ENCODE measurements around the gene XCR1. TPM values are rescaled to one million over a fixed set of nuclear protein-coding genes. Genes with fewer than 3 reads are reported as not detected.

The XCR1 gene
- total RNA-seq, 1 donor from 2014 or later: 0.70 TPM

DNA sequence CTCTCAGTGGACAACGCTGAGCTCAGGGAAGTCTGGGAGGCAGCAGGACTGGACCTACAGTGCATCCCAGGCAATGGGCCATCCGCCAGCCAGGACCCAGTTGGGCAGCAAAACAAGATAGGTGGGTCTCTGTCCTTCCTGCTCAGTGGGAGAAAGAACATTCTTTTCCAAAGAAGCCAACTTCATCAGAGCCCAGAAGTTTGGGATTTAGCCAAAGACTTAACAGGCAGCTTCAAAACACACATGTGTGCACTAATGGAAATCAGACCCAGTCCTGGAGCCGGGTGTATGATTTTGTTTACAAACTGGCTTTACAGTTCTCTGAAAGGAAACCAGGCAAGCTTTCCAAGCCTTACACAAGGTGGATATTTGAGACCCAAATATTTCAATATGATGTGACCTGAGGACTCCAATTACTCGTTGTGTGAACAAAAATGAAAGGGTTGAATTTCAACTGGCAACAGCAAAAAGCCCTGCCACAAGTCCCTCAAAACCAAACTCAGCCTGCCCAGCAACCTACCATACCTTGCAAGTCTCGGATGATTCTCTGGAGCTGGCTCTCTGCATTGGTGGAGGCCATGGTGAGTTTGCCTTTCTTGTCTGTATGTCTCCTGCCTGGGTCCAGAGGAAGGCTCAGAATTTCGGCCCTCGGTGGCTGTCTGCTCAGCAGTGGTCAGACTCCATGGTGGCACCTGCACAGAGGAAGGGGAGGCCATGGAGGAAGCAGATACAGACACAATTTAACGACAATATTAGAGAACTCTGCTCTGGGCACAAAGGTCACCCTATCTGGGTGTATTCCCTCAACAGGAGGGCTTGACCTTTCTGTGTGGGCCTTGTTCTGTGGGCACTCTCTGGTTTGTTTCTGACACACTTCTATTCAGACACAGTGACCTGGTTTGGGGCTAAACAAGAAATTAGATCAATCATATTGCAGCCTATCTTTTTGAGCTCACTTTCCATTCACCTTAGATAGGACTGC is 42.7 kb downstream of the XCR1 start:
- DNase-seq (ENCODE audit: low spot score): no peak

DNA sequence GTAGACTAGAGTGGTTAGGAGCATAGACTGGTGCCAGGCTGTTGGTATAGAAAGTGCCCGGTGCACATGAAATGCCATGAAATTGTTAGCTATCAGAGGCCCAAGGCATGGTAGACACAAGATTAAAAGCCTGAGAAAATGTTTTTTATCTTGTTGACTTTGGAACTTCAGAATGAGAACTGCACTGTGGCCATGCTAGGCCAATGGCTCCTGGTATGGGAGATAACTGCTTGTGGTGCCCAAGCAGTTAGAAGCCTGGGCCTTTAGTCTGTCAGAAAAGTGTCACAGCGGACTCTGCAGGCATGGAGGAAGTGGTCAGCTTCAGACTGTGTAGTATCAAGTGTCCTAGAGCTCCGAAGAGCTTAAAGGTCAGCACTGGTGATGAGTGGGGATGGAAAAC is 43.5 kb downstream of the XCR1 start:
- no peak for DNase-seq (ENCODE audit: low spot score)

DNA sequence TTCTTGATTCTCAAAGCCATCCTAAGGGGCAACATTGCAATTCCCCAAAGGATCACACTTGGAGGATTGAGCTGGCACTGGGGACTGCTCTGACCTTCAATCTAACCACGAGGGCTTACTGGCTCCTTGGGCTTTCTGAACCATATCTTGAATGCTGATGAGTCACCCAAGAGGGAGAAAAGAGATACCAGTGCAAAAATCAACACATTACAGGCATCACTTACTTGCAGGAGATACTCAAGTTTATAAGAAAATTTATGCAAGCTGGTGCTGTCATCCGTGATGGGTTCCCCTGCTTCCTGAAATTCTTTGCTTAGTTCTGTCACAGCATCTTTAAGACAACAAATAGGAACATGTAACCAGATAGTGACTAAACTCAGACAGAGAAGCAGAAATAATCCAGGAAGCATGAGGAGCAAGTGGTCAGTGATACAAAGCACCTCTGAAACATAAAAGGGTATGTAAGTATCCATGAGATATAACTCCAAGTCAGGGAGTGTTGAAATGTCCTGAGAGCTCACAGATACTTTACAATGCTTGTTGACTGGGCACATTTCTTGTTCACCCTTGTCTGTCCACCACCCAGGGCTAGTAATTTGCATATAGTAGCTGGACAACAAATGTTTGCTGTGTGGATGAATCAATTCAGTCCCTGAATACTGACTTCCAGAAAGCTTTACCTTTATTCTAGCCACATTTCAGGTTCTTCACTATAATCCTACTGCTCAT is 45.8 kb downstream of the XCR1 start:
- no peak for DNase-seq (ENCODE audit: low spot score)

DNA sequence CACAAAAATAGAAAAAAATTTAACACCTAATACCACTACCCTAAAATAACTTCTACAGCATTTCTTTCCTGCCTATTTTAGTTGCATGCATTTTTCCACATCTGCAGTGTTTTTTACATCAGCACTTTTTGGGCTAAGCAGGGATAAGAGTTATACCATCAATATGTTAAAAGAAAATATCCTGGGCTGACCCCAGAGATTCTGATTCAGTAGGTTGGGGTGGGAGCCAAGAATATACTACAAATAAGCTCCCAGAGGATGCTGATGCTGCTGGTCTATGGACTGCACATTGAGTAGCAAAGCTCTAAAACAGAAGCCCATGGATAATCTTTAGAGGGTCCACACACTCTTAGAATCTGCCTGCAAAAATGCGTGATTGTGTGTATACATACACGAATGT is 46.5 kb downstream of the XCR1 start:
- DNase-seq (ENCODE audit: low spot score): no peak

DNA sequence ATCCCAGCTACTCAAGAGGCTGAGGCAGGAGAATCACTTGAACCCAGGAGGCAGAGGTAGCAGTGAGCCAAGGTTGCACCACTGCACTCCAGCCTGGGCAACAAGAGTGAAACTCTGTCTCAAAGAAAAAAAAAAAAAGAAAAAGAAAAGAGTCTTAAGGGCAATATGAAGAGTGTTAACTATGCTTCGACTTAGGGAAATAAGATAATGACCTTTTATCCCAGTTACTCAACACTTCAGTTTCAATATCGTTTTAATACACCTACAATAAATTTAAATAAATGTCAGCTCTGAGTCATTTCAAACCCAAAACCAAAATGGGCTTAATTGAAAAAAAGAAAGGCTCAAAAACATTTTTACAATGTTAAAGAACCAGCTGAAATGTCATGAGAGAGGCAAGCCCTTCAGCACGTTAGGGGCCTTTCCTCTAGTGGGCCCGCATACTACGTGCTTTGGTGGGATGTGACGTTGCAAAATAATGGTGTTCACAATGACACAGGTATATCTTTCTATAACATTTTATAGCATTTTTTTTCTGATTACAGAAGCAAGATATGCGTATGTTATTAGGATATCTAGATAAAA is 47.0 kb downstream of the XCR1 start:
- no peak for DNase-seq (ENCODE audit: low spot score)

DNA sequence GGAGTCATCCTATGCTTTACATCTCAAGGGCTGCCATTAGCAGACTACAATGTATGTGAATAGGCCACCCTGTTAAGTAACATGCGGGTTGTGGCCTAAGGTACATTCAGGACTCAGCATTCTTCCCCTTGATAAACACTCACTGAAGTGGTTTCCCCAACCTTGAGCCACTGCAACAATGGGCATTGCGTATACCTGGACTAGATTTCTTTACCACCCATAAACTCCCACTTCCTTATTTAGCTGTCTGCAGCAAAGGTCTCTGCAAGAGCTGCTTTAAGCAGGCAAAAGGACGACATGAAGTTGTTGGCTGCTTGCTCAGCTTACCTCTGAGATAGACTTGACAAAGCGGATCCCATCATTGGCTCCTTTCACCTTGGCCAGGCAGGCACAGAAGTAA is 47.9 kb downstream of the XCR1 start:
- no peak for DNase-seq (ENCODE audit: low spot score)

DNA sequence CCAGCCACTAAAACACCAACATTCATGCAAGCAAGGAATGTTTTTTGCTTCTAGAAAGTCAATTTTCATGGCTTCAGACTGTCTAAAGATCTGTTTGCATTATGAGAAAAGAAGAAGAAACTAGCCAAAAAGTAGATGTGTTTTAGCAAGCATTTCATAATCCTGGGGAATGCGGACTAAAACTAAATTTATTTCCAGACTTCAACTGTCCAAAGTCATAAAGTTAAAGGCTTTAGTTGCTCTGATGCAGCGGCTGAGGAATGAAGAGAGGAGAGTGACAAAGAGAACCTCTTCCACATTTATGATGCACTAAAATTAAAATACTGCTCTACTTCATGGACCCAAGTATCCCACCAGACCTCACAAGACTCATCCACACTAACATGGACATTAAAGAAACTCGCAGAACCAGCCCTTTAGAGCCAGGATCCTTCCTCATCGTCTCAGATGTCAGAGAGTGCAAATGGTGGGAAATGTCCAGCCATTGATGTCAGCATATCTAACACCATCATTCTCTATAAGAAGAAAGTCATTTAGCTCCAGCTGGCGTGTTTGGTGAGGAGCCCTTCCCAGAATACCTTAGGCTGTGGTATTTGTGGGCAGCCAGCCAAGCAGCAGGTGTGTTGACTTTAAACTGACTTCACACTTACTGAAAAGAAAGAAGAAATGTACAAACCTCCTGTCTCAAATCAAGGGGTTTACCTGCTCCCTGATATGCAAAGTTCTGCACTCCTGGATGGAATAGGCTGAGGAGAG is 49.1 kb downstream of the XCR1 start:
- DNase-seq (ENCODE audit: low spot score): no peak

DNA sequence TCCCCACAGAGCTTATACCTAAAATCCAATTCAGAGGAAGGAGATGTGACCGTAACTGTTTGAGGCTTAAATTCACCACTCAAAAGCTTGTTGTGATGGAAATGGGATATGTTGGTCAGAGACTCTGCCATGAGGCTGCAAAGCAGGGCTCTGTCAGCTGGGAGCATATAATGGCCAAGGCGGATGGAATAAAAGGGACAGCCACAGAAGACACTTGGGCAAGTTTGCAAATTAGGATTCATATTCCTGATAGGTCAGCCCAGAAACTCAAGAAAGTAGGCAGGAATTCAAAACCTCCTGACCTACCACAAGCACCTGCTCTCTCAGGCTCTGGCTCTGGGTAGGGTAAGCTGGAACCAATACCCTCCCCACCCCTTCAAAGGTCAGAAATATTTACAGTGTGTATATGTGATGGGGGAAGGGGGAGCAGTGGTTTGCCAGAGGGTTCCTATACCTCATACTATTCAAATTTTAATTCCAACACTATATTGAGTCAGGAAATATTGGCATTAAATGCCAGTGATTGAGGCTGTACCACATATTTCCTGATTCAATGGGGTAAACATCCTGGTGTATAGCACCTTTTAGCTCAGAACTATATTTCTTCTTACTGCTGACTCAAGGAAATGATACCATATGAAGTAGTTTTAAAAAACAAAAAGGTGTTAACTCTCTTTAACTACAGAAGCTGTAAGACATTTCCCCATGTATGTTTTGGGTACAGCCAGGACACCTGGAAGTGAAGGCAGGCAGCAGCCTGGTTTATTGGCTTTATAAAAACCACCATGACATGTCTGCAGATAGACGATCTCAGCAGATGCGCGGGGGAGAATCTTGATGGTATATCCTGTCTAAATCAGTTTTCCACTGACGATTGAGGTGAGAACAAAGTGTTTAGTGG is 50.8 kb downstream of the XCR1 start:
- DNase-seq (ENCODE audit: low spot score): no peak

DNA sequence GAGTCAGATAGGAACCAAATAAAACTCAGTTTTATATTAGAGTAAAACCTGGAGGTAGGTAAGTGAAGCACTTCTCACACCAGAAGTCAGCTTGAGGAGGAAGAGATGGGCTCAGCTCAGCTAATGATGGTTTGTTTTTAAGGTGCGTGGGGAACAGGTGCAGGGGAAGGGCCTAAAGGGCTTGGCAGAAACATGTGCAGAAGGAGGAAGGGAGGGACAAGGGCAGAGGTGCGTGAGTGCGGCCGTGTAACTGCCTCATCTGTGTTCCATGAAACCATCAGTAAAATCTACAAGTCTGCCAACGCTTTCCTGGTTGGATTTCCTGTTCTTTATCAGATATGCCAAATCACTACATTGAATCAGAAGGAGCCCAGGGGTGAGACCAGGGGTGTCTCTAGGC is 51.6 kb downstream of the XCR1 start:
- DNase-seq (ENCODE audit: low spot score): no peak

DNA sequence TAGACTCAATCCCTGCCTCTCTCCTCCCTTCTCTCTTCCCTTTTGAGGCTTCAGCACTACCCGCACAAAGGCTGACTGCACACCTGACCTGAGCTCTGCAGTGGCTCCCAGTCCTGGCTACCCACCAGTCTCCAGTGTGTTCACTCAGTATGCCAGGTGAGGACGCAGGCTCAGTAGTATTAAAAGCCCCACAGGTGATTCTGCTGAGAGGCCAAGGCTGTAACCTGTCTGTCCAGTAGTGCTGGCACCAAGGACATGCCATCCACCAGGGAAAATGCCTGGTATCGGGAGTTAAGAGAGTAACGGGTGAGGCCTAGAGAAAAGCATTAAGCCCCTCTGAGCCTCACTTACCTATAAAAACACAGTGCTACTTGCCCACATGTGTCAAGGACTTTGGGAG is 52.6 kb downstream of the XCR1 start:
- no peak for DNase-seq (ENCODE audit: low spot score)

DNA sequence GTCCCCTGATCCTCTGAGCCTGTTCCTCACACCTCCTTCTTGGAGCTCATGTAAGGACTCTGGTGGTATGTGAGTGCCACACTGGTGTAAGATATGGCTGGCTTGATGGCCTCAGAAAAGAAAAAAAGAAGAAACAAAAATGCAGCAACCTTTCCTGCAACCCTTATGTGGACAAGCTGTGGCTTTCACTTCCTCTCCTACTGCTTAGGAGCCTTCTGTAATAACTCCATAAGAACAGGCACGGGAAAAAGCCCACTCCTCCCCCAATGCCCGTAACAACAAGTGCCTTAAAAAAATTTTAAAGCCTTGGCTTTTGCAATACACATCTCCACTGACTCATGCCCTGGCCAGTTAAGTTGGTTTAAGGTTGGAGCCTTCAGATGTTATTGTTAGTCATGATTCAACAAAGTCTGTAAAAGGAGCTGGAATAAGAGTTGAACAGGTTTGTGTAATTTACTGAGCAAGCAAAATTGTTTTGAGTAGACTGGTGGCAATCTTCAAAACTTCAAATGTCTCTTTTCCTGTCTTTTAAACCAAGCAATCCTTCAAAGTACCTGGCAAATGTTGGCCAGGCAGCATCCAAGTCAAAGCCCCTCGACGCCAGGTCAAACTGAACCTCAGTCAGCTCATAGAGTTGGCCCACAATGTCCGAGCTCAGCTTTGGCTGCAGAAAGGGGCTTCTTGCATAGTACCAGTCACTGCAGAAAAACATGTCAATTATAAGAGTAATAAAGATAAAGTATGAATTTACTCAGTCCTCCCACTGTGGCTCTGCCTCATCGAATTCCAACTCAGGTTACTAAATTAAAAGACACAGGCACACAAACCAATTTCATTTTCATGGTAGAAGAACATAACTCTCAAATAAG is 54.5 kb downstream of the XCR1 start:
- no peak for DNase-seq (ENCODE audit: low spot score)

DNA sequence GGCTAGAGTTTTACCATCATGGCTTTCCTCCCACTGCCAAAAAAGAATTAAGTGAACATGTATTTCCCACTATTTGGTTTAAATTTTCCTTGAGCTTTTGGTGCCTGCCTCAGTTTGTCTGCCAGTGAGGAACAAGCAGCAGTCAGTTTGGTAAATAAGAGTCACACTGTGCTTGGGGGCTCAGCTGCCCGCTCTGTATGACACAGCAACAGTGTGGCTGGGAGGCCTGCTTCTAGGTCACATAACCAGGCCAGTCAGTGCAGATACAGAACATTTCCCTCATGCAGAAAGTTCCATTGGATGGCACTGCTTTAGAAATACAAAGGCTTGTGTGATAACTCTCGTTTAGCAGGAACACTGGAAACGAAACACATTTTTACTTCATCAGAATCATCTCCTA is 57.3 kb downstream of the XCR1 start:
- no peak for DNase-seq (ENCODE audit: low spot score)

DNA sequence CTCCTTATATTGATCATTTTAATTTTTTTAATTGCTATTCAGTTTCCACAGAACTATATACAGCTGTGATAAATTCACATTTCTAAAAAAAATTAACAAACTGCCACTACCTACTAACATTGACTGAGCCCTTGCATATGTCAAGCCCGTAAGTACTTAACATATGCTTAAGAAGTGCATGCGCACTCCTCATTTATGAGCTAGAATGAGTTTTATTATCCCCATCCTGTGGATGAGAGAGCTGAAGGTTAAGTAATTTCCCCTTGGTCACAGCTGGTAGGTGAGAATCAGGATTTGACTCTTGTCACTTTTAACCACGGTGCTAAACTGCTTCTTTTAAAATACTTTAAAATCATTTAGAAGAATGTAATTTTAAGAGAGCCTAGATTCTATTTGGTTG is 58.2 kb downstream of the XCR1 start:
- no peak for DNase-seq (ENCODE audit: low spot score)

DNA sequence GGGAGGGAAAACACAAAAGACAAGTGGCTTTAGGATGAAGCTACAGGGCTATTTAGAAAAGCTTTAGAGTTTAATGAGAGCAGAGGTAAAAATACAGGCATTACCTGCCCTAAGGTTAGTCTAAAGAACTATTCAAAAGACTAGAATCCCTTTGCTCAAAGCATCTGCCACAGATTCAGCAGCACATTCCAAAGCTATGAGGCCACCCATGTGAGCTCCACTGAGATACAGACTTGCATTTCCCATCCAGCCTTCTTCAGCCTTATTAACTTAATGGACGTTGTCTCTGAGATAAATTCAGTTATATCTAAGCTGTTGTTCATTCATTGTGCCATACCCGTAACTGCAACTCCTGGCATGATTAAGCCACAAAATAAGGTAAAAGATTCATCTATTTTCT is 58.6 kb downstream of the XCR1 start:
- no peak for DNase-seq (ENCODE audit: low spot score)

DNA sequence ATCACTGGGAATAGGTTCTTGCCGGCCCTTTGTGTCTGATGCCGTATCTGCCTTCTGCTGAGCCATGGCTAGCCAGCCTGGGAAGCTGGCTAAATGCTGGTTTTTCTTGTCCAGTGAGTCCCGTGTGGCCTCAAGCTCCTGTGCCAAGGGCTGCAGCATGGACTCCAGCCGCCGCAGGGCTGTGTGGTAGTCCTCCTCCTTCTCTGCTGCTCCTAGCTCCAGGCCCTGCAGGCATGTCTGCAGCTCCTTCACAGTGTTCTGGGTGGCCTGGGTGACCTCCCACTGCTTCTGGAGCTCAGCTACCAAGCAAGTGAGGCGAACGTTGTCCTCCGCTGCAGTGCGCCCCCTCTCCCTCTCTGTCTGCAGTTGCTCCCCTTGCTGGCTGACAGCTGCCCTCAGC is 59.1 kb downstream of the XCR1 start:
- no peak for DNase-seq (ENCODE audit: low spot score)

DNA sequence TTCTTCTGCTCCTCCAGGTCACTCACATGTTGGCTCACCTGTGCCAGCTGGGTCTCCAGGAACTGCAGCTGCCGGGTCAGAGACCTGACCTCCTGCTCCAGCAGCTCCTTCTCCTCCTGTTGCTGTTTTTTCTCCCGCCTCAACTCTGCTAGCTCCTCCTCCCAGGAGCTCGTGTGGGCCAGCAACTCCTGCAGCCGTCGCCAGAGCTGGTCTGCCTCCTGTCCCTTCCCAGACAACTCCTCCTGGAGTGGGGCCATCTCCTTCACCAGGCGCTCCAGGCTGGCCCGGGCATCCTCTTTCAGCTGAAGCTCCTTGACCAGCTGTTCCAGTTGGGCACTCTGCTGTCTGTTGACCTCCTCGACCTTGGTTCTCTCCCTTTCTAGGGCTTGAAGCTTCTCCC is 59.6 kb downstream of the XCR1 start:
- no peak for DNase-seq (ENCODE audit: low spot score)
